GM18873 (cell line): ENCODE results near the gene CROCC2.

Experiments
- ATAC-seq: cut with Tn5 transposase; IDR thresholded peaks from one replicate; pipeline ENCODE4 v1.9.1; 2021; ENCODE audit warnings: mild to moderate bottlenecking, moderate library complexity, moderate number of reproducible peaks; ENCODE audit not compliant: unreplicated experiment, low FRiP score

CROCC2 gene

DNA sequence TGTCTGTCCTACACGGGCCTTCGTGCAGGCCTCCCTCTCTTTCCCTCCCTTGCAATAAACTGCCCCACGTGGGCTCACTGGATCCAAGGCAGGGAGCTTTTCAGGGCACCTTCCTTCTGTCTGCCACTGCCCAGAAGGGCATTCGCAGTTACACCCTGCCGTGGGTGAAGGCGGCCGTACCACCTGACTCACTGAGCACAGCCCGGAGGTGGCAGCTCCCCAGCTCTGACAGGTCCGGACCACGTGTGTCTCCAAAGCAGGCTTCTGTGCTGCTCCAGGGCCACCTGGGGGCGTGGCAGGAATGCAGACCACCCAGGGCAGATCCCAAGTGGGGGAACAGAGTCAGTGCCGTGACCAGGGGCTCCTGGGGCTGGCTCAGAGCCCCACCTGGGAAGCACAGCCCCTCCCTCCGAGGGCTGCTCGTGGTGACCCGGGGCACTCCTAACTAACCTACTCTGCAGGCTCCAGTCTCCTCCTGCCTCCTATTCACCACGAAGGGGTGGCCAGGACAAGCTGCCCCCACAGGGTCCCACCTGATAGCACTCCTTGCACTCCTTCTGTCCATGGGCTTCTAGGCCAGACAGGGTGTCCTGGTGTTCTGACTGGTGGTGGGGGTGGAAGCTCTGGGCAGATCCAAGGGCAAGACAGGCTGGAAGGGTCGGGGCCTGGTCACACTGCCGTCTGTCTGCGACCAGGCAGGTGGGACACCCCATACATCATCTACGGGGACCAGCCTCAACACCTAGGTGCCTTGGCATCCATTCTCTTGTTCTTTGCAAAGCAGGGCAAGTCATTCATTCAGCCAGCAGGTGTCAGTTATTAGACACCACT lies 102.0 kb downstream of the CROCC2 start:
- ATAC-seq: no peak

DNA sequence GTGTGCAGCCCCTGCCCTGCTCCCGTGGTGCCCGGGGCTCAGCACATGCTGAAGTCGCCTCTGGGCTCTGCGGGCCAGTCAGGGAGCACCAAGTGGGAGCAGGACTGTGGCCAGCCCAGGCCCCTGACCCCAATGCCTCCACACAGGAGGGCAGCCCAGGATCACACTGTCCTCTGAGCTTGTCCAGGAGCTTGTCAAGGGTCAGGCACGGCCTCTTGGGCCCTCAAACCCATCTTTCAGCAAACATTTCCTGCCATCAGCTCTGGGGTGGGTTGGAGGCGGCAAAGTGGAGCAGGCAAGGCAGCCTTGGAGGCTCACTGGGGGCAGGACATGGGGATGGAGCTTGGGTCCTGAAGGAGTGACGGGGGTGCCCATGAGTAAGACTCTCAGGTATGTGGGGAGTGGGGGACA lies 102.6 kb downstream of the CROCC2 start:
- ATAC-seq: no peak

DNA sequence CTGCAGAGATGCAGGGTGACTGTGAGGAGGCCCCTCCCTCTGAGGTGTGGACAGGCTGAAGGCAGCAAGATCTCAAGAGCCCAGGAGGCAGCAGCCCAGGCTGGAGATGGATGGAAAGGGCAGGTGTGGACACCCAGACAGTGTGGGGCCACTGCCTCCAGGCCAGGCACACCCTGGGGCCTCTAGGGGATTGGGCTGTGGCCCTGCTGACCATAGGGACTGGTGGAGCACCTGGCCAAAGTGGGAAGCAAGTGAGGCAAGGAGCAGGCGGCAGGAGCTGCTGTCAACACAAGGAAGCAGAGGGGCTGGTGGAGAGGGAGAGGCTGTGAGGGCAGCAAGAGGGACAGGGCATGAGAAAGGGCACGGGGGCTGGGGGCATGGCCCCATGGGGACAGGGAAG lies 103.1 kb downstream of the CROCC2 start:
- ATAC-seq: no peak

GRCh38 chr2:241009601-241010530 lies 103.7 kb downstream of the CROCC2 start:
- ATAC-seq: no peak

- ATAC-seq: no peak
Measured at GRCh38 chr2:241010531-241011295, 104.6 kb downstream of the CROCC2 start.

GRCh38 chr2:241011296-241011600 lies 105.1 kb downstream of the CROCC2 start:
- ATAC-seq: no peak

DNA sequence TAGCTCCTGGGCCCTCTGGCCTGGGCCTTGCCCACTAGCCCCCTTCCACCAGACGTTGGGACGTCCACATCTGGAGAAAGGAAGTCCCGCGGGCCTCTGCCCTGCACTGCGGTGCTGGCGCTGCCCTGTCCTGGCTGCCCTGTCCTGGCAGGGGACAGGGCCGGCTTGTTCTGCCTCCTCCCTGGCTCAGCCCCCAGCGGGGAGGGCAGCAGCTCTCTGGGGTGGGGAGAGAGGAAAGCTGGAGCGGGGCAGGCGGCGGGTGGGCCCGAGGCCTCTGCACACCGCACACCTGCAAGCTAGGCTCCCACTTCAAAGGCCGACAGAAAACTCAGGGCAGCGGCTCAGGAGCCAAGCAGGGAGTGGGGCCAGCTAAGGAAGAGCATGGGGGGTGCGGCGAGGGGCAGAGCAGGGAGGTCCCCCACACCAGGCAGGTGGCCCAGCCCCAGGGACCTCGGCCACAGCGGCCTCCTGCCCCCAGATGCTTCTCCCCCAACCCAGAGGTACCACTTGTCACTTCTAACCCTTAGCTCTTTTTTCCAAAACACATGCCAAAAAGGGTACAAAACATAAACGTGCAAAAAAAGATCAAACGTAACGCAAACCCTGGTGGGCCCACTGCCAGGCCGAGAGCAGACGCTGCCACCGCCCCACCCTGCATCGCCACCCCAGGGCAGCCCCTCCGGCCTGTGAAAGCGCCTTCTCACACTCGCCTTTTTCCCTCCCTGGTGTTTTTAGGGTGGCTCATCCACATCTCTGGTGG lies 105.8 kb downstream of the CROCC2 start:
- no peak for ATAC-seq

DNA sequence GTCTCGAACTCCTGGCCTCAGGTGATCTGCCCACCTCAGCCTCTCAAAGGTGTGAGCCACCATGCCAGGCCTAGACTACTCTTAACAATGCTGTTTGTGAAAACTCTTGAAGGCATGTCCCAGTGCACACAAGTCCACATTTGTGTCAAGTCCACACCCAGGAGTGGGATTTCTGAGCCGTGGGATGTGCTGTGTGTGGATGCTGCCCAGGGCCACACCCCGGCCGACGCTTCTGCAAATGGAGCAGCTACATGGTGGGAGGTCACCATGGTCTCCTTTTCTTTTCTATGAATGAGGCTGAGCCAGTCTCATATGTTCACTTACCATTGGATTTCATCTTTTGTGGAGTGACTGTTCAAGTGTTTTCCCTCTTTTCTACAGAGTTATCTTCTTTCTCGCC lies 108.1 kb downstream of the CROCC2 start:
- no peak for ATAC-seq

- no peak for ATAC-seq
Measured at GRCh38 chr2:241014764-241015163, 108.6 kb downstream of the CROCC2 start.

DNA sequence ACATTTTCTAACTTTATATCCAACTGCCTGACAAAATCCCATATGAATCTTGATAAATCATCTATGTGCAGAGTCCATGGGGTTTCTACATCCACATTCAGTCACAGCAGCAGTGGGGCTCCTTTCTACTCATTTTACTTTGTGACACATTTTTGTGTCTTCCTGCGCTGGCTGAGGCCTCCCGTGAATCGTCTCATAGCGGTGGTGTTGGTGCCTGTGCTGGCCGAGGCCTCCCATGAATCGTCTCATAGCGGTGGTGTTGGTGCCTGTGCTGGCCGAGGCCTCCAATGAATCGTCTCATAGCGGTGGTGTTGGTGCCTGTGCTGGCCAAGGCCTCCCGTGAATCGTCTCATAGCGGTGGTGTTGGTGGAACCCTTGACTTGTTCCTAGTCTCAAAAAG lies 109.3 kb downstream of the CROCC2 start:
- no peak for ATAC-seq

DNA sequence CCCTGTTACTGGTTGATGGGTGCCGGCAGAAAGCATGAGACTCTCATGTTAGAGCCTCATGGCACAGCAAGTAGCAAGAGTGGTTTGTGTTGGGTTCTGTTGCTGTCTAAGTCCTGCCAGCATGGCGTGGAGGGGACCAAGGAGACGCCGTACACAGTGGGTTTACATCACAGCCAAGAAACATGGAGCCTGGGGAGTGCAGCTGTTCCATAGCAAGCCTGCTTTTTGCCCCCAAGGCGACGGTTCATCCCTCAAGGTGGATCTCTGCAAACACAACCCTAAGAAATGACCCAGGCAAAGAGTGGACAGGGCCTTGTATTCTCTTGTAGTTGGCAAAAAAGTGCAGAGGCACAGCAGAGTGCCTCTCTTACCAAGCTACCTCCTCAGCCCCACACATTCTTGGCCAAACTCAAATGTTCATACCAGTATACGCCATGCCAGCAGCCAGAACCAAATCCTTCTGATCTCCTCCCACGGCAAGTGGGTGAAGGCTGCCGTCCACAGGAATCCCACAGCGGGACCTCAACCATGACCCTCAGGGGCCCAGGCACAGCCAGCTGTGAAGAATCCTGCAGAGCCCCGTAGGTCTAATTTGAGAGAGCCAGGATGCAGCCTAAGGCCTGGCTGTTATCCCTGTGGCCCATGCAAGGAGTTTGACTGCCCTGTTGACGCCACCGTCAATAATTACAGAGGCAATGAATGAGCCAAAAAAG lies 111.2 kb downstream of the CROCC2 start:
- no peak for ATAC-seq

DNA sequence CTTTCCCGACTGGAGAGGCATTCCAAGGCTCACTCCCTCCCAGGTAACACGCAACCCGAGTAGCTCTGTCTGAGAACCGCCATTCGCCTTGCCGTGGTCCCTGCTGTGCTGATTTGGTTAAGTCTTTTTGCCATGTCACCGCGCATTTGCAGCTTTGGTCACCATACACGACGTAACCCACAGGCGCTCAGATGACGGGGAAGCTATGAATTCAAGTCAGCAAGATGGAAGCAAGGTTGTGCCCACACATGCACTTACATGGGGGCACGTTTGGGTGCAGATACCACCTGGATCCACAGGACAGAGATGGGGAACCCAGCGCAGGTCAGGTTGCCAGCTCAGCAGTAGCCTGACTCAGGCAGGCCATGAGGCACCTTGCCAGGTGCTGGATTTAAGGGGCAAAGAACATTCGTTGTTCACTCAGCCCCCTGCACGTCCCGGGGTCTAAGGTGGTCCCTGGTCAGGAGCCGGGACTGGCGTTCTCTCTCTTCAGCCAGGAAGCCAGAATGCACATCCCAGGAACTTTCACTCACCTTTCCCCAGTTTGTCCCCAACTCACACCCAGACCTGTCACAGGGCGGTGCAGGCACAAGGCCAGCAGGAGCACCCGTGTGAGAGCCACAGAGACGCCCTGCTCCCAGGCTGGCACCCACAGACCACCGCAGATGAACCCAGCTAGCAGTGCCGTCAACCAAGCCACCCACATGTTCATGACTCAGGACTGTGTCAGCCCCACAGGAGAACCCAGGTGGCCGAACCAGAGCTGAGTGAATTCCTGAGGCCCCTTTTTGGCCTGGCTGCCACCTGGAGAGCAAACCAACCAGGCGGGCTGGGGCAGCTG lies 112.1 kb downstream of the CROCC2 start:
- no peak for ATAC-seq

- no peak for ATAC-seq
Measured at GRCh38 chr2:241019441-241020139, 113.5 kb downstream of the CROCC2 start.

- no peak for ATAC-seq
Measured at GRCh38 chr2:241020201-241020600, 114.1 kb downstream of the CROCC2 start.

GRCh38 chr2:241020629-241021190 lies 114.6 kb downstream of the CROCC2 start:
- no peak for ATAC-seq

GRCh38 chr2:241025639-241026038 lies 119.5 kb downstream of the CROCC2 start:
- ATAC-seq: no peak

GRCh38 chr2:241029599-241030332 lies 123.6 kb downstream of the CROCC2 start:
- no peak for ATAC-seq
